Neuron (in vitro differentiated cells): ENCODE measurements around the gene LMNTD1.
"Not testable (repeated sequence)": the region's sequence is repeated elsewhere in the genome, so short reads cannot be mapped to it uniquely, and the experiment has no call there.

ENCODE experiments used
- H2AFZ ChIP-seq: one replicate; pipeline ENCODE4 v1.6.1; 2013; ENCODE audit warnings: low read depth, mild to moderate bottlenecking, inconsistent platforms, low read length, moderate library complexity
- H3K27me3 ChIP-seq: one replicate; pipeline ENCODE4 v1.6.1; 2013; ENCODE audit warnings: low read length; ENCODE audit not compliant: insufficient read depth
- H3K36me3 ChIP-seq: one replicate; pipeline ENCODE4 v1.6.1; 2013; ENCODE audit warnings: low read length; ENCODE audit not compliant: insufficient read depth
- H3K4me1 ChIP-seq: one replicate; pipeline ENCODE4 v1.6.1; 2013; ENCODE audit warnings: low read length; ENCODE audit not compliant: insufficient read depth
- H3K4me3 ChIP-seq: 2 replicates; pipeline ENCODE4 v1.5.1; 2013; ENCODE audit warnings: mild to moderate bottlenecking, low read length, moderate library complexity
- H3K9me3 ChIP-seq: one replicate; pipeline ENCODE4 v1.6.1; 2013; ENCODE audit warnings: low read length

Gene LMNTD1, protein sequence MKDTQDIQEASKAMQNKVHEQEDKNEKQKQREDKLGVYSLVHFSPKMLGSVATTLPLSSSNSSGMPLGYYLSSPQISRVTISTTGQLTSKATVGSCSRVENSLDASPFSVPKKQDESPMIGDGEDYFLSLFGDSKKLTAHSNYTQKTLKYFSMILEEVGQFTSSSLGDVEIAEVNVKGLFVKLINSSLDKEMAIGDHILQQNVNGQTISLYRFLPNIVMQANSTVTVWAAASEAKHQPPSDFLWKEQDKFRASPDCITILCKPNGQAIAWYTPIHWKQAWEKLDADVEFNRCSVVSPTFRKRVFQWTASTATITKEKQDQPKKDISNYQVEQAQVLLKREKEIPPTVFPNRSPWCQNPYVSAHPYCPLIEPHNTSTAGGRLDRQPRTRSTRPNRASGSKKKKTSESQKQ

GRCh38 chr12:25553098-25553497 lies at the start of gene LMNTD1:
TSS of gene LMNTD1 (minus strand) at chr12:25553283. CDS start at chr12:25552959, 324 bp downstream.
- H3K27me3 ChIP-seq: no peaks in the 10 kb centered on the region
- no peaks in the 10 kb centered on the region for H3K4me1 ChIP-seq
- no peak within 1 kb of the TSS for H3K4me3 ChIP-seq
- H3K36me3 ChIP-seq: no peaks in the 10 kb centered on the region
- H2AFZ ChIP-seq: no peak within 1 kb of the TSS
- no peaks in the 10 kb centered on the region for H3K9me3 ChIP-seq

GRCh38 chr12:25598956-25599355 lies 45.9 kb upstream of the LMNTD1 start:
- no peak overlapping the region for H3K4me3 ChIP-seq
- H3K27me3 ChIP-seq: no peaks in the 10 kb centered on the region
- no peaks in the 10 kb centered on the region for H3K9me3 ChIP-seq

GRCh38 chr12:25595496-25595895 lies 42.4 kb upstream of the LMNTD1 start:
- H3K4me1 ChIP-seq, H3K27me3 ChIP-seq, H3K4me3 ChIP-seq, H3K36me3 ChIP-seq, H3K9me3 ChIP-seq, H2AFZ ChIP-seq: not testable (repeated sequence)

More at GRCh38 chr12:25598956-25599355, 45.9 kb upstream of the LMNTD1 start:
- Histone ChIP-seq H2AFZ (no peak overlapping the region), H3K4me1 (no peaks in the 10 kb centered on the region), H3K36me3 (no peaks in the 10 kb centered on the region)

- Histone ChIP-seq H3K4me3 (no peak overlapping the region), H3K4me1 (no peaks in the 10 kb centered on the region), H3K36me3 (no peaks in the 10 kb centered on the region), H3K9me3 (no peaks in the 10 kb centered on the region), H3K27me3 (no peaks in the 10 kb centered on the region), H2AFZ (no peak overlapping the region)
These were observed 41.3 kb upstream of the LMNTD1 start for GRCh38 chr12:25594376-25594775.

- H3K4me1 ChIP-seq: no peaks in the 10 kb centered on the region
- H3K27me3 ChIP-seq: no peaks in the 10 kb centered on the region
- H2AFZ ChIP-seq: no peak overlapping the region
- H3K36me3 ChIP-seq: no peaks in the 10 kb centered on the region
- H3K4me3 ChIP-seq: no peak overlapping the region
- H3K9me3 ChIP-seq: no peaks in the 10 kb centered on the region
These were observed 39.8 kb upstream of the LMNTD1 start for GRCh38 chr12:25592725-25593495.

DNA sequence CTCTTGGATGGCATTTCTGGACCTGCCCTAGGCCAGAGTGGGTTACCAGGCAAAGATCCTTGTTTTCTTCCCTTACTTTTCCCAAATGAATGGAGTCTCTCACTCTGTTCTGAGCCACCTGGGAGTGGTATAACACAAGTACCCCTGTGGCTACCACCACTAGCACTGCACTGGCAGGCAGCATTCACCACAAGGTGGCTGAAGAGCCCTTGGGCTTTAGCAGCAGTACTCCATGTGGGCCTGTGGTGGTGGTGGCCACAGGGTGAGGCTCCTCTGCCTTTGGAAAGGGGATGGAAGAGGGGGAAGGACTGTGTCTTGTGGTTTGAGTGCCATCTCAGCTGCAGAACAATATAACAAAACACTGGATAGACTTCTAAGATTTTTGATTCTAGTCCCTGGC lies 38.1 kb upstream of the LMNTD1 start:
- Histone ChIP-seq H2AFZ (no peak overlapping the region), H3K27me3 (no peaks in the 10 kb centered on the region), H3K4me1 (no peaks in the 10 kb centered on the region), H3K4me3 (no peak overlapping the region), H3K9me3 (no peaks in the 10 kb centered on the region), H3K36me3 (no peaks in the 10 kb centered on the region)

DNA sequence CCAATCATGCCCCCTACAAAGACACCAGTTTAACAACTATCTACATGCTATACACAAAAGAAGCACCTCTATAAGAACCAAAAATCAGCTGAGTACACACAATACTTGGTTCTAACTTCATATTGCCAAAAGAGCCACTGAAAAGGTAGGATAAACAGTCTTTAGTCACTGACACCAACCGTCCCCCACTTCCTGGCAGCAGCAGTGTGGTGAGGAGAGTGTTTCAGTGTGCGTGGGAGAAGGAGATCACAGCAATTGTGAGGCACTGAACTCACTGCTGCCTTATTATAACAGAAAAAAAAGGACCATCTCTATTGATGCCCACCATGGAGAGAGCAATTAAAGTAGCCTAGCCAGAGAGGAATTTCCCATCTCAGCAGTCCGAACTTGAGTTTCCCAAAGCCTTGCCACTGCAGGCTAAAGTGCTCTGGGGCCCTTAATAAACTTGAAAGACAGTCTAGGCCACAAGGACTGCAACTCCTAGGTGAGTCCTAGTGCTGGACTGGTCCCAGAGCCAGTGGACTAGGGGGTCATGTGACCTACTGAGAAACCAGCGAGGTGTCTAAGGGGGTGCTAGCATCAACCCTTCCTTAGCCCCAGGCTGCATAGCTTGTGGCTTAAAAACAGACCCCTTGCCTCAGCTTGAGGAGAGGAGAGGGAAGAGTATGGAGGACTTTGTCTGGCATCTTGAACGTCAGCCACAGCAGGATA lies 37.1 kb upstream of the LMNTD1 start:
- Histone ChIP-seq H3K27me3 (no peaks in the 10 kb centered on the region), H3K4me3 (no peak overlapping the region), H2AFZ (no peak overlapping the region), H3K4me1 (no peaks in the 10 kb centered on the region), H3K36me3 (no peaks in the 10 kb centered on the region), H3K9me3 (no peaks in the 10 kb centered on the region)

- Histone ChIP-seq H3K9me3 (no peaks in the 10 kb centered on the region), H3K4me3 (no peak overlapping the region), H3K36me3 (no peaks in the 10 kb centered on the region), H3K27me3 (no peaks in the 10 kb centered on the region), H2AFZ (no peak overlapping the region), H3K4me1 (no peaks in the 10 kb centered on the region)
These were observed 34.3 kb upstream of the LMNTD1 start for GRCh38 chr12:25587346-25587745.

GRCh38 chr12:25585662-25586061 lies 32.6 kb upstream of the LMNTD1 start:
- H3K36me3 ChIP-seq: no peaks in the 10 kb centered on the region
- no peaks in the 10 kb centered on the region for H3K4me1 ChIP-seq
- H3K4me3 ChIP-seq: no peak overlapping the region
- H3K27me3 ChIP-seq: no peaks in the 10 kb centered on the region
- no peak overlapping the region for H2AFZ ChIP-seq
- no peaks in the 10 kb centered on the region for H3K9me3 ChIP-seq

GRCh38 chr12:25585021-25585523 lies 32.0 kb upstream of the LMNTD1 start:
- no peaks in the 10 kb centered on the region for H3K9me3 ChIP-seq
- no peaks in the 10 kb centered on the region for H3K4me1 ChIP-seq
- no peaks in the 10 kb centered on the region for H3K36me3 ChIP-seq
- no peak overlapping the region for H3K4me3 ChIP-seq
- H3K27me3 ChIP-seq: no peaks in the 10 kb centered on the region
- H2AFZ ChIP-seq: no peak overlapping the region

- H3K27me3 ChIP-seq: no peaks in the 10 kb centered on the region
- H2AFZ ChIP-seq: no peak overlapping the region
- no peaks in the 10 kb centered on the region for H3K36me3 ChIP-seq
- H3K4me1 ChIP-seq: no peaks in the 10 kb centered on the region
- no peak overlapping the region for H3K4me3 ChIP-seq
- no peaks in the 10 kb centered on the region for H3K9me3 ChIP-seq
These were observed 31.5 kb upstream of the LMNTD1 start for GRCh38 chr12:25584596-25584995.

- Histone ChIP-seq H3K4me3 (no peak overlapping the region), H3K4me1 (no peaks in the 10 kb centered on the region), H2AFZ (no peak overlapping the region), H3K36me3 (no peaks in the 10 kb centered on the region), H3K9me3 (no peaks in the 10 kb centered on the region), H3K27me3 (no peaks in the 10 kb centered on the region)
These were observed 30.5 kb upstream of the LMNTD1 start for GRCh38 chr12:25583545-25583944.

- no peaks in the 10 kb centered on the region for H3K36me3 ChIP-seq
- no peak overlapping the region for H3K4me3 ChIP-seq
- H3K27me3 ChIP-seq: no peaks in the 10 kb centered on the region
- H2AFZ ChIP-seq: no peak overlapping the region
- H3K9me3 ChIP-seq: no peaks in the 10 kb centered on the region
- no peaks in the 10 kb centered on the region for H3K4me1 ChIP-seq
These were observed 28.0 kb upstream of the LMNTD1 start for GRCh38 chr12:25581067-25581466.
